GM12873 (cell line): Measurements from ENCODE around the gene BLOC1S1.

Source experiments
- TF ChIP-seq, protein P1 (sequence below): IDR thresholded peaks from 2 replicates; pipeline ENCODE4 v1.5.1; 2012; ENCODE audit warnings: low read depth, mild to moderate bottlenecking, moderate library complexity, low read length, control low read depth; ENCODE audit not compliant: insufficient read depth; ENCODE audit errors: missing control alignments

BLOC1S1 gene

GRCh38 chr12:55746913-55747231, 31.0 kb downstream of the BLOC1S1 start:
- TF ChIP-seq, protein P1, sequence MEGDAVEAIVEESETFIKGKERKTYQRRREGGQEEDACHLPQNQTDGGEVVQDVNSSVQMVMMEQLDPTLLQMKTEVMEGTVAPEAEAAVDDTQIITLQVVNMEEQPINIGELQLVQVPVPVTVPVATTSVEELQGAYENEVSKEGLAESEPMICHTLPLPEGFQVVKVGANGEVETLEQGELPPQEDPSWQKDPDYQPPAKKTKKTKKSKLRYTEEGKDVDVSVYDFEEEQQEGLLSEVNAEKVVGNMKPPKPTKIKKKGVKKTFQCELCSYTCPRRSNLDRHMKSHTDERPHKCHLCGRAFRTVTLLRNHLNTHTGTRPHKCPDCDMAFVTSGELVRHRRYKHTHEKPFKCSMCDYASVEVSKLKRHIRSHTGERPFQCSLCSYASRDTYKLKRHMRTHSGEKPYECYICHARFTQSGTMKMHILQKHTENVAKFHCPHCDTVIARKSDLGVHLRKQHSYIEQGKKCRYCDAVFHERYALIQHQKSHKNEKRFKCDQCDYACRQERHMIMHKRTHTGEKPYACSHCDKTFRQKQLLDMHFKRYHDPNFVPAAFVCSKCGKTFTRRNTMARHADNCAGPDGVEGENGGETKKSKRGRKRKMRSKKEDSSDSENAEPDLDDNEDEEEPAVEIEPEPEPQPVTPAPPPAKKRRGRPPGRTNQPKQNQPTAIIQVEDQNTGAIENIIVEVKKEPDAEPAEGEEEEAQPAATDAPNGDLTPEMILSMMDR: no peak

DNA sequence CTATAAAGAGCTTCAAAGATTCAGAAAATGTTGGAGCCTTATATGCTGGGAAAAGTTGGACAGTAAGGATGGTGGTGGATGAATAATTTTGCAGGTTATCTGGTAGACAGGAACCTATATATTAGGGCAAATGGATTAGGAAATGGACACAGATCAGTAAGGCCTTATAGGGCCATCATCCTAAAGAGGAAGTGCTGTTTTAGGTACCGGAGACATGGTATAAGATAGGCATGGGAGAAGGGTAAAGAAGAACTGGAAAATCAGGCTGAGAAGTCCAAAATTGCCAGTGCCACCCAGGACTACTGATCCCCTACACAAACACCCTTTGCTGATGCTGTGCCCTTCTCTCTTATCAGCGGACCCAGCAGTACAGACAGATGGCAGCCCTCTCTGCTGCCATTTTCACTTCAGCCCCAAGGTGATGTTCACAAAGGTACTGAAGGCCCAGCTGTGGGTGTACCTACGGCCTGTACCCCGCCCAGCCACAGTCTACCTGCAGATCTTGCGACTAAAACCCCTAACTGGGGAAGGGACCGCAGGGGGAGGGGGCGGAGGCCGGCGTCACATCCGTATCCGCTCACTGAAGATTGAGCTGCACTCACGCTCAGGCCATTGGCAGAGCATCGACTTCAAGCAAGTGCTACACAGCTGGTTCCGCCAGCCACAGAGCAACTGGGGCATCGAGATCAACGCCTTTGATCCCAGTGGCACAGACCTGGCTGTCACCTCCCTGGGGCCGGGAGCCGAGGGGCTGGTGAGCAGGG, 32.6 kb downstream of the BLOC1S1 start:
- TF ChIP-seq, protein P1: no peak

DNA sequence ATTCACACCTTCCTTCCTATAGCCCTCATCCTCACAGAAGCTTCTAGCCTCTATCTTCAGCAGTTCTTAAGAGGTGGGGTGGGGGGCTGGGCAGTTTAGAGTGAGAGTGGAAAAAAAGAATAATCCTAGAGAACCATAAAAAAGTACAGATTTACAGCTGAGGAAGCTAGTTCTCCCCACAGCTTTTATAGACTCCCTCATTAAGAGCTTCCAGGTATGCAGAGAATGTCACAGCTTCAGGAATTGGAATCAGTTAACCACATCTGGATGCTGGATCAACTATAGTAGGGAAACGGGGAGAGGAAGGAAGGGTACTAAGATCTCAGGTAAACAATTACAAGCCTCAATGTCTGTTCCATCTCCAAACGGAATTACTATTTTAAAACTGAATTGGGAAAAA, 39.4 kb downstream of the BLOC1S1 start:
- TF ChIP-seq, protein P1: no peak

DNA sequence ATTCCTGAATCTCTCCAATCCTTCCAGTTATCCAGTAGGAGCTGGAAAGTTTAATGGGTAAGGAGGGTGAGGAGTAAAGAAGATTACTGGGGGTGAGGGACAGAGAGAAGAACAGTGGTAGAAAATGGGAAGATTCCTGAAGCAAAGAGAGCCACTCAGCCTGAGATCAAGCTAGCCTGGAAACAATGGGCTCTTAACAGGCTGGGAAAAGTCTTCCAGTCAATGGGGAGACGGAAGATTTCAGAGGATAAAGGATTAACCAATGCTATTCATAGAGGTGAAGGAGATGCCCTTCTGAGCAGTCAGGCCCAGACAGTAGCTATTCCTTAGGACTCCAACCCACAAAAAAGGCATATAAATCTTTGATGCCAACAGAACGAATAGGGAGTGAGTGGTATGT, 41.9 kb downstream of the BLOC1S1 start:
- TF ChIP-seq, protein P1: no peak

DNA sequence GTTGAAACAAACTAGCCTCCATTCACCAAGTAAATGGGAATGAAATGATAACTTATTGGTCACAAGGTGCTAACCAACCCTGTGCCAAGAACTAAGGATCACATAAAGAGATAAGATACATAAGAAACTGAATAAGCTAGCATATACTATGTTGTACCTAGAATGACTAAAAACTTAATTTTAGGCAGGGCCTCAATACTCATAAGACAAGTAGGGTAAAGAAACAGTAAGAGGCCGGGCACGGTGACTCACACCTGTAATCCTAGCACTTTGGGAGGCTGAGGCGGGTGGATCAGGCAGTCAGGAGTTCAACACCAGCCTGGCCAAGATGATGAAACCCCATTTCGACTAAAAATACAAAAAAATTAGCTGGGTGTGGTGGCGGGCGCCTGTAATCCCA, 44.8 kb downstream of the BLOC1S1 start:
- TF ChIP-seq, protein P1: no peak

GRCh38 chr12:55762646-55763045, 46.8 kb downstream of the BLOC1S1 start:
- TF ChIP-seq, protein P1: no peak

DNA sequence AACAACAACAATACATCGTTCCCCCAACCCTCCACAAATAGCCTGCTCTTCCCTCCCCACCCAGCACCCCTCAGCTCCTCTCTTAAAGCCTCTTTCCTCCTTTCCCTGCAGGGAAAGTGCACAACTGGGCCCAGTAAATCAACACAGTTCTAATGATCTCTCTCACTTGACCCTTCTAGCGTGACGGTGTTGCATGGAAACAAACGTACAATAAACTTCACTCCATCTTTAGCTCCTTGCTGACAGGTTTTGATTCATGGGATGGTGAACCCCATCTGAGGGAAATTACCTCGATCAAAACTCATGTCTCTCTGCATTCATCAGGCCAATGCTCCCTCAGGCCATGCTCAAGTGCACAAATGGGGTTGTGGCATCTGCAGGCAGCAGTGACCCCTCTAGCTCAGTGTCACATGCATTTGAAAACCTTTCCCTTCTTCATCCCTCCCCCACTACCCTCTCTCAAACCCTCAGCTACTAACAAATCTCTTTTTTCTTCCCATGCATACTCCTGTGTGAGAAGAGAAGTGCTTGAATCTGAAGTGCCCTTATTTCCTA, 50.0 kb downstream of the BLOC1S1 start:
- TF ChIP-seq, protein P1: no peak

- TF ChIP-seq, protein P1: no peak
Measured at GRCh38 chr12:55767156-55767555, 51.3 kb downstream of the BLOC1S1 start.
